BE2C (cell line): ENCODE measurements around the gene ESPNL.

Experiments used
- DNase-seq: peaks from one replicate; pipeline ENCODE4 v3.0.0-alpha.2; 2020
- H3K27me3 ChIP-seq: fragments of 250-450 bp; sonication (Bioruptor Pico); 2 replicates; pipeline ENCODE4 v1.5.1; 2020; ENCODE audit warnings: mild to moderate bottlenecking
- H3K36me3 ChIP-seq: fragments of 250-450 bp; sonication (Bioruptor Pico); 2 replicates; pipeline ENCODE4 v1.5.1; 2020; ENCODE audit warnings: mild to moderate bottlenecking
- H3K4me1 ChIP-seq: fragments of 250-450 bp; sonication (Bioruptor Pico); 2 replicates; pipeline ENCODE4 v1.5.1; 2020
- H3K4me3 ChIP-seq: 2 replicates; pipeline ENCODE4 v1.5.1; 2011; ENCODE audit warnings: low read depth, low read length
- H3K9me3 ChIP-seq: fragments of 250-450 bp; sonication (Bioruptor Pico); 2 replicates; pipeline ENCODE4 v1.5.1; 2020
- CTCF ChIP-seq: IDR thresholded peaks from 2 replicates; pipeline ENCODE4 v1.5.1; 2012; ENCODE audit warnings: mild to moderate bottlenecking, low read depth, low read length

Gene ESPNL

GRCh38 chr2:238082151-238082550 is 18.0 kb upstream of the ESPNL start:
- Histone ChIP-seq H3K4me3 (no peak overlapping the region), H3K9me3 (no peaks in the 10 kb centered on the region; the same call in 1 of the 2 replicates), H3K27me3 (no peaks in the 10 kb centered on the region), H3K4me1 (peaks cover 5% of the 10 kb centered on the region), H3K36me3 (peaks cover 73% of the 10 kb centered on the region)
- TF ChIP-seq CTCF, result no peak
- DNase-seq, result no peak

DNA sequence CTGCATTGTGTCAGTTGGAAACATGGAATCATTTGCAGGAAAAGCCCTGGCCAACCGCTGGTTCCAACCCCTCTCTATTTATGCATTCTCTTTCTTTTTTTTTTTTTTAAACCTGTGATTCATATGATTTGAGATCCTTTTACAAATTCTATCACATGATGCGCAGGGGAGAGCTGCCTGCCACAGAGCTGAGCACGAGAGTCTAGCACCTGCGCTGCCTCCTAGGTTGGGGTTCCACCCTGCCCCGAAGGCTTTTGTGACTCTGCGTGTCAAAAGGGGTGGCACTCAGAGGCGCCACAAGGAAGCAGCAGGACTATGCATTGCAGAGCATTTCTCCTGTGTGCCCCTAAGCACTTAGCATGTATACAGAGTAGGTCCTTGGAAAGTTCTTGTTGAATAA is 17.3 kb upstream of the ESPNL start:
- Histone ChIP-seq H3K36me3 (peaks cover 71% of the 10 kb centered on the region), H3K9me3 (no peaks in the 10 kb centered on the region; the same call in 1 of the 2 replicates), H3K4me1 (peaks cover 5% of the 10 kb centered on the region), H3K4me3 (no peak overlapping the region), H3K27me3 (no peaks in the 10 kb centered on the region)
- no peak for TF ChIP-seq CTCF
- no peak for DNase-seq

DNA sequence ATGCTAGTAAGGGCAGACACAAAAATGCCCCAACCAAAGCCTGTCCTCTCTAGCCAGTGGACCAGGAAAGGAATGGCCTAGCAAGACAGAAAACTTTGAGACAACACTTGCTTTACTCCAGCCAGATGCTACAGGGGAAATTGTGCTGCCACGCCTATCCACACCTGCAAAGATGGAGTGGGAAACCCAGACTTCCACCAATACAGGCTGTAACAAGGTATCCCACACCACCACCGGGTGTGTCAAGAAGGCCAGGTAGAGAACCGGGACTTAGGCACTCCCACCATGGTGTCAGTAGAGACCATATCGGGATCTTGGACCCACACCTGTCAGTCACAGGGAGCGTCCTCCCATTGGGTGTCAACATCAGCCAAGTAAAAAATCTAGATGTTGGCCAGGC is 16.2 kb upstream of the ESPNL start:
- Histone ChIP-seq H3K4me1 (peaks cover 5% of the 10 kb centered on the region), H3K27me3 (no peaks in the 10 kb centered on the region), H3K4me3 (no peak overlapping the region), H3K9me3 (no peaks in the 10 kb centered on the region; the same call in 1 of the 2 replicates), H3K36me3 (peaks cover 69% of the 10 kb centered on the region)
- DNase-seq, result no peak
- no peak for TF ChIP-seq CTCF

- Histone ChIP-seq H3K4me1 (peaks cover 5% of the 10 kb centered on the region), H3K27me3 (no peaks in the 10 kb centered on the region), H3K4me3 (no peak overlapping the region), H3K9me3 (no peaks in the 10 kb centered on the region; the same call in 1 of the 2 replicates), H3K36me3 (peaks cover 66% of the 10 kb centered on the region)
- no peak for DNase-seq
- TF ChIP-seq CTCF, result no peak
Measured at GRCh38 chr2:238084761-238085160, 15.4 kb upstream of the ESPNL start.

DNA sequence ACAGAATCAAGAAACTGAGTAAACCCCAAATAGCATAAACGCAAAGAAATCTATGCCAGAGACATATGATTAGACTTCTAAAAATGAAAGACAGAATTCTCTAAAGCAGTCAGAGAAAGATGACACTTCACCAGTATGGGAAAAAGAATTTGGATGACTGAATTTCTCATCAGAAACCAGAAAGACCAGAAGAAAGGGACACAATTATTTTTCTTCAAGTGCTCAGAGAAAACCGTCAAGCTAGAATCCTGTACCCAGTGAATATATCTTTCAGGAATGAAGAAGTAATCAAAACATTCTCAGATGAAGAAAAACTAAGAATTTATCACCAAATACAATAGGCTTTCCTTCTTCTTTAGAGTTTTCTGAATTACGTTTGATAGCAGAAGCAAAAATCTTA is 14.2 kb upstream of the ESPNL start:
- no peak for DNase-seq
- H3K4me3 ChIP-seq, result no peak overlapping the region
- H3K27me3 ChIP-seq, result no peaks in the 10 kb centered on the region
- H3K36me3 ChIP-seq, result peaks cover 61% of the 10 kb centered on the region
- TF ChIP-seq CTCF, result no peak
- no peaks in the 10 kb centered on the region; the same call in 1 of the 2 replicates for H3K9me3 ChIP-seq
- peaks cover under 1% of the 10 kb centered on the region for H3K4me1 ChIP-seq

DNA sequence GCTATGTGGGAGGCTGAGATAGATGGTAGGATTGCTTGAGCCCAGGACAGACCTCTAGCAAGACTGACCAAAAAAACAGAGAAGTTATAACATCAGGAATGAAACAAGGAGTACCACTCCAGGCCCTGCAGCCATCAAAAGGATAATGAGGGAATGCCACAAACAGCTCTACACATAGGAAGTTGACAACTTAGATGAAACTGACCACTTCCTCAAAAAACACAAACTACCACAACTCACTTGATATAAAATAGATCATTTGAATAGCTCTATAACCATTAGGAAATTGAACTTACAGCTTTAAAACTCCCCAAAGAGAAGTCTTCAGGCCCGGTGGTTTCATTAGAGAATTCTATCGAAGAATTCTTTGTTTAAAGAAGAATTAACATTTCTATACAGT is 12.9 kb upstream of the ESPNL start:
- no peak for TF ChIP-seq CTCF
- Histone ChIP-seq H3K9me3 (no peaks in the 10 kb centered on the region; the same call in 1 of the 2 replicates), H3K27me3 (no peaks in the 10 kb centered on the region), H3K4me1 (no peaks in the 10 kb centered on the region), H3K36me3 (peaks cover 55% of the 10 kb centered on the region), H3K4me3 (no peak overlapping the region)
- no peak for DNase-seq
